ENCODE results near the gene CBARP.
A peak's percentile ranks its signal among the peaks of the same experiment; 100 is the strongest.

The CBARP gene

DNA sequence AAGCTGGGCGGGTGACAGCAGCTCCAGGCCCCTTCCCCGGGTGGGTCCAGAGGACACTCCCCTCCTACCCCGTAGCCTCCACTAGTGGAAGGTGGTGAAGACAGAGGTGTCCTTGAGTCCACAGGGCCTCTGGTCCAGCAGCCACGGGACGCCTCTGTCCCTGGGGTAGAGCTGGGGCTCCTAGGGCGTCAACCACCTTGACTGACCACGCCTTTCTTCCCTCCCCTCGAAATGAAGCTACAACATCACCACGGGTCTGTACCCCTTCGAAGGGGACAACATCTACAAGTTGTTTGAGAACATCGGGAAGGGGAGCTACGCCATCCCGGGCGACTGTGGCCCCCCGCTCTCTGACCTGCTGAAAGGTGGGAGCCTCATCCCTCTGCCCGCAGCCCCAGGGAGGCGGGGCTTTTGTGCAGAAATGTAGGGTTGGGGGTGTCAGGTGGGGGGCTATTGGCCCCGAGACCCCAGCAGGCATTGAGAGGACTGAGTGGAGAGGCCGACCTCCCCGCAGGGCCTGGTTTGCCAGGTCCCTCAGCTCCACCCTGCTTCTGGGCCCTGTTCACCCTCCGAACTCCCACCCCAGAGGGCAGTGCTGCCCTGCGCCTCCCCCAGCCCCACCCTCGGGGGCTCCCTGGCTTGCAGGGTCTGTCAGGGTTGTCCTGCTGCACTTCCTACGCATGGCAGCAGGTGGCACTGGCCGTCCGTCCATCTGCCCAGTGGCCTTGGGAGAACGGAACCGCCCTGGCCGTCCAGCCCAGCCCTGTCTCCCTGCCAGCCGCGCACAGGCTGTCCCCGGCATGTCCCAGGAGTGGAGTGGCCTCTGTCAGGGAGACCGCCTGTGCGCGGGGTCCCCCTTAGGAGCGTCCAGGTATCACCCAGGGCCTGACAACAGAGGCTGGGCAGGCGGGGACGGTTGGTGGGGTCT, 16.6 kb downstream of the CBARP start:
- in situ Hi-C loops (cut with HindIII; ENCODE audit: low pct_unique_long_range_greater_than_20kb, low sequenced_read_pairs): no loop called here
- no peak for DNase-seq (ENCODE audit: low read depth in 1 of 2, low spot score in 1 of 2)

DNA sequence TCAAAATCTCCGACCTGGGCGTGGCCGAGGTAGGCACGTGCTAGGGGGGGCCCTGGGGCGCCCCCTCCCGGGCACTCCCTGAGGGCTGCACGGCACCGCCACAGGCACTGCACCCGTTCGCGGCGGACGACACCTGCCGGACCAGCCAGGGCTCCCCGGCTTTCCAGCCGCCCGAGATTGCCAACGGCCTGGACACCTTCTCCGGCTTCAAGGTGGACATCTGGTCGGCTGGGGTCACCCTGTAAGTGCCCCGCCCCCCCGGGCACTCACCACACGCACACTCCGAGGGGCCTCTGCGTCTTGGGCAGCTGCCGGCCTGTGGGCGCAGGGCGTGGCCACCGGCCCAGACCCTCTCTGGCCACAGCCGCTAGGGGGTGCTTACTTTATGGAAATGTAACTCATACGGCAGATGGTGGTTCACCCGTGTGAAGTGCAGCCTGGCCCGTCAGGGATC, 17.3 kb downstream of the CBARP start:
- no peak for TF ChIP-seq JUND (IDR thresholded peaks at IDR 0.05; ENCODE audit: low read depth)
- in situ Hi-C loops (cut with HindIII; ENCODE audit: low pct_unique_long_range_greater_than_20kb, low sequenced_read_pairs): no loop called here
- DNase-seq (ENCODE audit: low read depth in 1 of 2, low spot score in 1 of 2): no peak

More for the DNA sequence above, 16.6 kb downstream of the CBARP start:
- TF ChIP-seq JUND (IDR thresholded peaks at IDR 0.05; ENCODE audit: low read depth): no peak

DNA sequence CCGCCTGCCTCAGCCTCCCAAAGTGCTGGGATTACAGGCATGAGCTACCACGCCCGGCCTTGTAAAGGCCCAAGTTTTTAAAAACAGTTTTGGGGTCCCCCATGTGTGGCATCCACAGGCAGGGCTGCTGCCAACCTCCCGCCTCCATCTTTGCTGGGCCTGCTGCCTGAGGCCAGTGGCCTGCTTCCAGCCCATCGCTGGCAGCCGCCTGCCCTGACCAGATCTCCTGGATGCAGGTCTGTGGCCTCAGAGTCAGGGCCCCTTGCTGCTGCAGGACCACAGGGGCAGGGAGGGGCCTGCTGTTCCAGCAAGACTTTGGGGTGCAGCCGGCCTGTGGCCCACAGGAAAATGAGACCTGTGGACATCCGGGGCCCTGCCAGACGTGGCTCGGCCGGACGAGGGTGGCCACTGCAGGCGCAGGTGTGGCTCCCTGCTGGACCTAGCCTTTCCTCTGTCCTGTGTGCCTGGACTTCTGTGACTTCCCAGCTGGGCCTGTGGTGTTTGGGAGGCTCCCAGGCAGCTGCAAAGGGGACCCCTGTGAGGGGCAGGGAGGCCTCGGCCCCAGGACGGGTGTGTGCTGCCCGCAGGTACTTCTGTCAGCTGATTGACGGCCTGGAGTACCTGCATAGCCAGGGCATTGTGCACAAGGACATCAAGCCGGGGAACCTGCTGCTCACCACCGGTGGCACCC, 17.9 kb downstream of the CBARP start:
- in situ Hi-C loops (cut with HindIII; ENCODE audit: low pct_unique_long_range_greater_than_20kb, low sequenced_read_pairs): no loop called here
- no peak for DNase-seq (ENCODE audit: low read depth in 1 of 2, low spot score in 1 of 2)
- no peak for TF ChIP-seq JUND (IDR thresholded peaks at IDR 0.05; ENCODE audit: low read depth)

DNA sequence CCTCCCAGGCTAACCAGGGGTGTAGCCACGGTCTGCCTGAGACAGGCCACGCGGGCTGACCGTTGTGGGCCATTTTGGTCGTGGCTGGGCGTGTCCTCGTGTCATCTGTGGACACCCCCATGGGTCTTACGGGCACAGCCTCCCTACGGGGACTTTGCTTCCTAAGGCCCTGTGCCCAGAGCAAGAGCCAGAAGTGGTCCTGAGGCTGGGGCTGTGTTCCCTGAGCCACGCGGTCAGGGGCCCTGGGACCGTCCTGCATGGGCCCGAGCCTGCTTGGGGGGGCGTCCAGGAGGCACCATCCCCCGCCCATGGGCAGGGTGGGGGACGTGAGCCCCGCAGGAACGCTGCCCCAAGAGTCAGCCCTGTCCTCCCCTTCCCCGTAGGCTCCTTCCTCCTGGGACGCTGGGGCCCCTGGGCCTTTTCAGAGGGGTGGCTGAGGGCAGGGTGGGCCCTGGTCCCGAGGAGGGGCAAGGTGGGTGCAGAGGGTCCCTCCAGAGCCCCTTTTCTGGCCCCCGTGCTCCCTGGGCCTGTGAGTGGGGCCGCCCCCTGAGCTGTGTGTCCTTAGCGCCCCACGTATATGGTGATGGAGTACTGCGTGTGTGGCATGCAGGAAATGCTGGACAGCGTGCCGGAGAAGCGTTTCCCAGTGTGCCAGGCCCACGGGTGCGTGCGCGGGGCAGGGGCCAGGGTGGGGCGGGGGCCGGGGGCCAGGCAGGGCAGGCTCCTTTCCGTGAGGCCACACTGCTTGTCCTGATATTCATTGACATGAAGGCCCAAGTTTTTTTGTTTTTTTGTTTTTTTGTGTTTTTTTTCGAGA, 18.8 kb downstream of the CBARP start:
- no peak for TF ChIP-seq JUND (IDR thresholded peaks at IDR 0.05; ENCODE audit: low read depth)
- in situ Hi-C loops (cut with HindIII; ENCODE audit: low pct_unique_long_range_greater_than_20kb, low sequenced_read_pairs): no loop called here
- DNase-seq (ENCODE audit: low read depth in 1 of 2, low spot score in 1 of 2): no peak

DNA sequence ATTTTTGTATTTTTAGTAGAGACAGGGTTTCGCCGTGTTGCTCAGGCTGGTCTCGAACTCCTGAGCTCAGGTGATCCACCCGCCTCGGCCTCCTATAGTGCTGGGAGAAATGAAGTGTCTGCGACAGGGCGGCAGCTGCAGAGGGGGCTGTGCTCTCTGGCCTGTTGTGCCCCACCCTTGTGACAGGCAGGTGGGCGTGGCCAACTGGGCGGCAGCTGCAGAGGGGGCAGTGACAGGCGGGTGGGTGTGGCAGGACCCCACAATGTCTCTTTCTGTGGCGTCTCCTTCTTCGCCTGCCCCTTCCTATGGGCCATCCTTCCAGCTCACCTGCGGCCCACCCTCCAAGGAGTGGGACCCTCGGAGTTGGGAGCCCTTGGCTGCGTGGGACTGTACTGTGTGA, 20.4 kb downstream of the CBARP start:
- no peak for TF ChIP-seq JUND (IDR thresholded peaks at IDR 0.05; ENCODE audit: low read depth)
- no peak for DNase-seq (ENCODE audit: low read depth in 1 of 2, low spot score in 1 of 2)
- in situ Hi-C loops (cut with HindIII; ENCODE audit: low pct_unique_long_range_greater_than_20kb, low sequenced_read_pairs): no loop called here

DNA sequence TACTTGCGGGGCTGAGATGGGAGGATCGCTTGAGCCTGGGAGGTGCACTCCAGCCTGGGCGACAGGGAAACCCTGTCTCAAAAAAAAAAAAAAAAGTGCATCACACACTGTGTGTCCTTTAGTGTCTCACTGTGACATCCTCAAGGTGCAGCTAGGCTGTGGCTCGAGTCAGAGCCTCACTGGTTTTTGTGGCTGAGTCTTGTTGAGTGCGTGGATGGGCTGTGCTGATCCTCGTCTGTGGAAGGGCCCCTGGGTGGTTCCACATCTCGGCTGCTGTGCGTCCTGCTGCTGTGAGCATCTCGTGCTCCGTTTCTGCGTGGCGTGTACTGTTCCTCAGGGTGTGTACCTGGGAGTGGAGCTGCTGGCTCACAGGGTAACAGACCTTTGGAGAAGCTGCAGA, 21.0 kb downstream of the CBARP start:
- in situ Hi-C loops (cut with HindIII; ENCODE audit: low pct_unique_long_range_greater_than_20kb, low sequenced_read_pairs): no loop called here
- TF ChIP-seq JUND (IDR thresholded peaks at IDR 0.05; ENCODE audit: low read depth): no peak
- DNase-seq (ENCODE audit: low read depth in 1 of 2, low spot score in 1 of 2): no peak

DNA sequence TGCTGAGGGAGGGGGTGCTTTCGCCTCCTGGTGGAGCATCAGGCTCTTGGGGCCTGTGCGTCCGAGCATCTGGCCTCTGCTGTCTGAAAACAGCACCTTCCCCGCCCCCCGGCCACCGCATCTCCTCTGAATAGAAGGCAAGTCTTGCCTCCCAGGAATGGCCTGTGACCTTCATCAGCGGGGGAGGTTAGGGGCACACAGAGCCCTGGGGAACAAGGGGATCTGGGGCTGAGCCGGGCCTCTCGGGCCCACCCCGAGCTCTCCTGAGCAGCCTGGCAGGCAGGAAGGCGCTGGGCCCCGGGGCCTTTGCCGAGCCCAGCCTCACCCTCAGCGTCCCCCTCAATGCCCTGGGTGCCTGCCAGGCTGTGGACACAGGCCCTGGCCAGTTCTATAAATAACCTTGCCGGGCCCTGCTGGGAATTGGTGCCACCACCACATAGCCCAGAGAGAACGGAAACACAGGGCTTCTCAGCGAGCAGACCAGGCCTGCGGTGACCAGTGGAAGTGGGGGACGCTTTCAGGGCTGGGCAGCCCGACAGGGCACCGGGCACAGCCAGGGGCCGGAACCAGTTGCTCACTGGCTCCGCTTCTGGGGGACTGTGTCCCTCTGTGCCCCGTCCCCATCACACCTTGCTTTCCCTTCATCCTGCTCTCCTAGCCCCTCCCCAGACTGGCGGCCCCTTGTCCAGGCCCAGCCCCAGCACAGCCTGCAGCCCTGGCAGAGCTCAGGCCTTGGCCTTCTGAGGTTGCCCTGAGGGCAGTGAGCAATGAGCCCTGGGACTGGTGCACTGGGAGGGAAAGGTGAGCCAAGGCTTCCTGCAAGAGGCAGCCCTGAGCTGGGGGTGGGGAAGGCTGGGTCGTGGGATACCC, 22.7 kb downstream of the CBARP start:
- in situ Hi-C loops (cut with HindIII; ENCODE audit: low pct_unique_long_range_greater_than_20kb, low sequenced_read_pairs): no loop called here
- no peak for DNase-seq (ENCODE audit: low read depth in 1 of 2, low spot score in 1 of 2)

DNA sequence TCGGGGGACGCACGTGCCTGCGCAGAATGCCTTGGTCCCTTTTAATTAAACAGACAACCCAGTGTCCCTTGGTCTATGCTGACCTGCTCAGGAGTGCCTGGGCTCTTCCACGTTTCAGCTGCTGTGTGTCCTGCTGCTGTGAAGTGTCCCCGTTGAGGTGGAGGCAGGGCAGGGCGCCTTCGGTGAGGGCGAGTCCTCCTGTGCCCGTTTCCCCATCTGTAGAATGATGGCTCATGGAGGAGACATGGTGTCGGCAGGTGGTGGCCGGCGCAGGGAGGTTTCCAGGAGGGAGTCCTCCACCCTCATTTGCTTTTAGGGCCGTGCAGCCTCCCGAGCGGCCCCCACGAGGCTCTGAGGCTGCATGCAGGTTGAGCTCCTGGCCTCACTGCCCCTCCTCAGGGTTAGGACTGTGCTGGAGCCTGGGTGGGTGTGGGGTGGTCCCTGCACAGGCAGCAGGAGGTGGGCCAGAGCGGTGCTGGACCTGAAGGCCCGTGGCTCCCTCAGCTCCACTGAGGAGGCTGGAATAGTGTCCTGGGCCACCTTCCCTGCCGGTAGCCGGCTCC, 23.4 kb downstream of the CBARP start:
- TF ChIP-seq JUND (IDR thresholded peaks at IDR 0.05; ENCODE audit: low read depth): no peak
- in situ Hi-C loops (cut with HindIII; ENCODE audit: low pct_unique_long_range_greater_than_20kb, low sequenced_read_pairs): no loop called here
- no peak for DNase-seq (ENCODE audit: low read depth in 1 of 2, low spot score in 1 of 2)

More for the DNA sequence above, 22.7 kb downstream of the CBARP start:
- TF ChIP-seq JUND (IDR thresholded peaks at IDR 0.05; ENCODE audit: low read depth): no peak

DNA sequence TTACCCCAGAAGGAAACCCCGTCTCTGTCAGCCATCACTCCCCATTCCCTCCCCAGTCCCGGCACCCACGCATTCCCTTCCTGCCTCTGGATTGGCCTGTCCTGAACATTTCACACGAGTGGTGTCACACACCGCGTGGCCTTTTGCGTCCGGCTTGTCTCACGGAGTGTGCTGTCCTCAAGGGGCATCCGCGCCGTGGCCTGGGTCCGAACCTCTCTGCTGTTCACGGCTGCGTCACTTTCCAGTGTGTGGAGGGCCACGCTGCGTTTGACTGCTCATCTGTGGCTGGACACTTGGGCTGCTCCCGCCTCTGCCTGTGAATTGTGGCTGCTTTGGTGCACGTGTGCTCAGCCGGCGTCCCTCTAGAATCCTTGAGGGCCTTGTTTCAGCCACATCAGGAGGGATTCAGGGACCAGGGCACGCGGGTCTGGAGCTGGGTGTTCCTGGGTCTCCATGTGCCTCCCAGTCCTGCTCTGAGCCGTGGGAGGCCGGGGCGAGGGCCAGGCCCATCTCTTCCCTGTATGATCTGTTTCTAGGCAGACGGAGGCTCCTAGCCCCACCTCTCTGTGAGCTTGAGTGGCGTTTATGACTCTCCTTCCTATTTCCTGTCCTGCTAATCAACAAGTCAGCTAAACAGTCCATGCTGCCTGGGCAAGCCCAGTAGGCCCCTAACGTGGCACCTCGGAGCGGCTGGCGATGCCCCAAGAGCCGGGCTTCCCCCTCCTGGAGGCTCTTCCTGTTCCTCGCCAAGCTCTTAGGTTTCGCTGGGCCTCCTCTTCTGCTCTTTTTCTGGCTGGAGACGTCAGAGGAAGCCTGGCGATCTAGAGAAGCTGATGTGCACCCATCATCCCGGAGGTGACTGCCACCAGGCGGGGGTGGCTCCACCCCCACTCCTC, 24.2 kb downstream of the CBARP start:
- in situ Hi-C loops (cut with HindIII; ENCODE audit: low pct_unique_long_range_greater_than_20kb, low sequenced_read_pairs): no loop called here
- no peak for TF ChIP-seq JUND (IDR thresholded peaks at IDR 0.05; ENCODE audit: low read depth)
- no peak for DNase-seq (ENCODE audit: low read depth in 1 of 2, low spot score in 1 of 2)

DNA sequence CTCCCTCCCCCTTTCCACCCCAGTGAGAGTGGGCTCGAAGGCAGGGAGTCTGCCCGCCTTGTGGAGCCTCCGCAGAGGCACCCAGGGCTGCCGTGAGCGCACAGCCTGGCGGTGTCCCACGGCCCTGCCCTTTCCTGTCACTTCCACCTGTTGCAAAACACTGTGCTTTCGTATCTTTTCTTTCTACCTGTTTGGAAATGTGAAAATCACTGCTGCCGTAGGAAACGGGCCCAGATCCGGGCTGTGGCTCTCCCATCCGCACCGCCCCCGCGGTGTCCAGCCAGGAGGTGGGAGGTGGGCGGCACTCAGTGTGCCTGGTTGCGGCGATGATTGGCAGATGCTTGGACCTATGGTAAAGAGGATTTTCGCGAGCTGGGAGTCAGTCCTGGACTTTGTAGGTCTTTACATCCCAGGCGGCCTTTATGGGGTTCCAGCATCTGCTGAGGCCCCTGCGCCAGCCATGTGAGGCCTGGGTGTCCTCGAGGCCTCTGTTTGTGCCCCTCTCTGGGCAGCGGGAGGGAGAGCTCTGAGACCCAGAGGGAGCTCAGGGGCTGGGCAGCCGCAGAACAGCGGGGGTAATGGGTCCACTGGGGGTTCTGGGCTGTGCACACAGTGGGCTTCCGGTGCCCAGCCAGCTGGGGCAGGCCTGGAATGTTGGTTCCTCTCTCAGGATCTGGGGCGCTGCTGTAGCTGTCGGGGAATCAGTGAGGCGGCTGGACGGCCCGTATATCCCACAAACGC, 26.1 kb downstream of the CBARP start:
- in situ Hi-C loops (cut with HindIII; ENCODE audit: low pct_unique_long_range_greater_than_20kb, low sequenced_read_pairs): no loop called here

More for the DNA sequence above, 26.1 kb downstream of the CBARP start:
- no peak for TF ChIP-seq JUND (IDR thresholded peaks at IDR 0.05; ENCODE audit: low read depth)
- peak in 1 of 2 experiments; percentile 16 for DNase-seq (ENCODE audit: low read depth in 1 of 2, low spot score in 1 of 2)

Measured in T47D (cell line).